GM12878 (cell line): Measurements from ENCODE around the gene ABCB8. TPM values are rescaled to one million over a fixed set of nuclear protein-coding genes. Genes with fewer than 3 reads are reported as not detected.
A peak's percentile ranks its signal among the peaks of the same experiment; 100 is the strongest.

Source experiments
- BHLHE40 ChIP-seq, 2 experiments: fragments of 450-650 bp in 1 of 2; IDR thresholded peaks; 2 replicates each; pipeline ENCODE4 v1.6.1; 2011 to 2017; ENCODE audit warnings: low read depth in 2 of 2, borderline replicate concordance in 1 of 2, improper control_type of control experiment in 1 of 2, low read length in 1 of 2, mild to moderate bottlenecking in 1 of 2
- HDAC2 ChIP-seq: fragments of 200-600 bp; sonication (generic); IDR thresholded peaks from 2 replicates; pipeline ENCODE4 v1.6.1; 2017
- IKZF2 ChIP-seq, 2 experiments: fragments of 450-650 bp; IDR thresholded peaks; 2 replicates each; pipeline ENCODE4 v1.6.1; 2017; ENCODE audit warnings: mild to moderate bottlenecking in 2 of 2, moderate library complexity in 2 of 2
- LARP7 ChIP-seq: fragments of 450-650 bp; IDR thresholded peaks from 2 replicates; pipeline ENCODE4 v1.6.1; 2017; ENCODE audit warnings: mild to moderate bottlenecking
- NFYB ChIP-seq: IDR thresholded peaks from 2 replicates; pipeline ENCODE4 v1.6.1; 2011; ENCODE audit warnings: low read depth, mild to moderate bottlenecking, low read length, improper control_type of control experiment, moderate library complexity; ENCODE audit not compliant: insufficient read depth
- YY1 ChIP-seq: IDR thresholded peaks from 2 replicates; pipeline ENCODE4 v1.6.1; 2011; ENCODE audit warnings: low read depth, mild to moderate bottlenecking, low read length
- polyA plus RNA-seq, 11 experiments: library from polyadenylated mRNA; depleted of rRNA in 4 of 11; unstranded in 6 of 11; stranded (reverse) in 5 of 11; fragments of >200 nt; fragmentation: Nextera tagmentation in 4 of 11; fragmentation: Illumina TruSeq in 1 of 11; extraction: Ambion mirVana in 4 of 11; extraction: Trizol in 1 of 11; gene quantifications; 1 replicate in 1 of 11; 2 replicates in 10 of 11; pipeline versions ENCODE4 v1.2.1 to v1.2.3, GENCODE V29; 2011 to 2016; ENCODE audit warnings: inconsistent platforms in 2 of 11, missing spikeins in 2 of 11, low read depth in 1 of 11
- total RNA-seq, 4 experiments: library from RNA; depleted of rRNA in 3 of 4; stranded (reverse); fragments of >200 nt in 3 of 4; fragmentation: Illumina TruSeq in 1 of 4; extraction: Trizol in 1 of 4; gene quantifications; 2 replicates each; pipeline versions ENCODE4 v1.2.1 to v1.2.3, GENCODE V29; 2013 to 2021
- TF ChIP-seq, protein P1 (sequence below): fragments of 450-650 bp; IDR thresholded peaks from 2 replicates; pipeline ENCODE4 v1.6.1; 2017; ENCODE audit warnings: mild to moderate bottlenecking
- TF ChIP-seq, protein P2 (sequence below): fragments of 450-650 bp; formaldehyde crosslinking; IDR thresholded peaks from 2 replicates; pipeline ENCODE4 v1.4.0; 2022; ENCODE audit warnings: mild to moderate bottlenecking, moderate library complexity
- TF ChIP-seq, protein P3 (sequence below): fragments of 450-650 bp; IDR thresholded peaks from 2 replicates; pipeline ENCODE4 v1.6.1; 2017; ENCODE audit warnings: mild to moderate bottlenecking, moderate library complexity
- TF ChIP-seq, protein P4 (sequence below): fragments of 450-650 bp; IDR thresholded peaks from 2 replicates; pipeline ENCODE4 v1.6.1; 2017; ENCODE audit warnings: low read depth, mild to moderate bottlenecking, moderate library complexity

ABCB8 gene
- total and polyA plus RNA-seq, 10 of the 15 experiments (the other 5 are each of a cell fraction or from before 2014, with no cell fraction given) = 0.77 to 34.8 (median 18.9) TPM

DNA sequence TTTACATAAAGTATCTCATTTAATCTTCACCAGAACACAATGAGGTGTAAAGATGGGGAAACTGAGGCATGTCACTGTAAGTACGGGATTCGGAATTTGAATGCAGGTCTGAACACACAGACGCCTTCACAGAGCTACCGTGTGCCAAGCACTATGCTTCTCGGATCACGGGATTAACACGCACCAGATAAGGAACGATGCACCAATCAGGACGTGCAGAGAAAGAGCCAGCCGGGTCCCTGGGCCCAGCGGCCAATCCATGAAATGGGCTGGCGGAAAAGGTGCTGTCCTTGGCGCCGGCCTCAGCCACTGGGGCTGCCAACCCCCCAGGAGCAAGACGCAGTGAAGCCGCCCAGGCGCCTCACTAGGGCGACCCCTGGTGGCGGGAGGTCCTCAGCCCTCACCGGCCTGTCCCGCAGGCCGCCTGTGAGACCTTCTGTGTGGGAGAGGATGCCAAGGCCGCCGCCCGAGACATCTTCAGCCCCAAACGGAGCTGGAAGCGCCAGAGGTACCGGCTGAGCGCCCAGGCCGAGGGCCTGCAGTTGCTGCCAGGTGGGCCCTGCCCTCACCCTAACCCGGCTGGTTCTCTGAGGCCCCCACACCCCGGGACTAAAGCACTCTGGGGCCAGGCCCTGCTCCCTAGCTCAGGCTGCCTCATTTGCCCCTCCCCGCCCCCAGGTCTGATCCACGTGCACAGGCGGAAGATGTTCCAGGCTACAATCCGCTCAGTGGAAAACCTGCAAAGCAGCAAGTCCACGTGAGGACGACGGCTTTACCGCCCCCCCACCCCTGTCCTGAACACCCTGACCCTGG, 19.5 kb upstream of the ABCB8 start (continued):
- TF ChIP-seq, protein P1, sequence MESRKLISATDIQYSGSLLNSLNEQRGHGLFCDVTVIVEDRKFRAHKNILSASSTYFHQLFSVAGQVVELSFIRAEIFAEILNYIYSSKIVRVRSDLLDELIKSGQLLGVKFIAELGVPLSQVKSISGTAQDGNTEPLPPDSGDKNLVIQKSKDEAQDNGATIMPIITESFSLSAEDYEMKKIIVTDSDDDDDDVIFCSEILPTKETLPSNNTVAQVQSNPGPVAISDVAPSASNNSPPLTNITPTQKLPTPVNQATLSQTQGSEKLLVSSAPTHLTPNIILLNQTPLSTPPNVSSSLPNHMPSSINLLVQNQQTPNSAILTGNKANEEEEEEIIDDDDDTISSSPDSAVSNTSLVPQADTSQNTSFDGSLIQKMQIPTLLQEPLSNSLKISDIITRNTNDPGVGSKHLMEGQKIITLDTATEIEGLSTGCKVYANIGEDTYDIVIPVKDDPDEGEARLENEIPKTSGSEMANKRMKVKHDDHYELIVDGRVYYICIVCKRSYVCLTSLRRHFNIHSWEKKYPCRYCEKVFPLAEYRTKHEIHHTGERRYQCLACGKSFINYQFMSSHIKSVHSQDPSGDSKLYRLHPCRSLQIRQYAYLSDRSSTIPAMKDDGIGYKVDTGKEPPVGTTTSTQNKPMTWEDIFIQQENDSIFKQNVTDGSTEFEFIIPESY = no peak
- TF ChIP-seq, protein P2, sequence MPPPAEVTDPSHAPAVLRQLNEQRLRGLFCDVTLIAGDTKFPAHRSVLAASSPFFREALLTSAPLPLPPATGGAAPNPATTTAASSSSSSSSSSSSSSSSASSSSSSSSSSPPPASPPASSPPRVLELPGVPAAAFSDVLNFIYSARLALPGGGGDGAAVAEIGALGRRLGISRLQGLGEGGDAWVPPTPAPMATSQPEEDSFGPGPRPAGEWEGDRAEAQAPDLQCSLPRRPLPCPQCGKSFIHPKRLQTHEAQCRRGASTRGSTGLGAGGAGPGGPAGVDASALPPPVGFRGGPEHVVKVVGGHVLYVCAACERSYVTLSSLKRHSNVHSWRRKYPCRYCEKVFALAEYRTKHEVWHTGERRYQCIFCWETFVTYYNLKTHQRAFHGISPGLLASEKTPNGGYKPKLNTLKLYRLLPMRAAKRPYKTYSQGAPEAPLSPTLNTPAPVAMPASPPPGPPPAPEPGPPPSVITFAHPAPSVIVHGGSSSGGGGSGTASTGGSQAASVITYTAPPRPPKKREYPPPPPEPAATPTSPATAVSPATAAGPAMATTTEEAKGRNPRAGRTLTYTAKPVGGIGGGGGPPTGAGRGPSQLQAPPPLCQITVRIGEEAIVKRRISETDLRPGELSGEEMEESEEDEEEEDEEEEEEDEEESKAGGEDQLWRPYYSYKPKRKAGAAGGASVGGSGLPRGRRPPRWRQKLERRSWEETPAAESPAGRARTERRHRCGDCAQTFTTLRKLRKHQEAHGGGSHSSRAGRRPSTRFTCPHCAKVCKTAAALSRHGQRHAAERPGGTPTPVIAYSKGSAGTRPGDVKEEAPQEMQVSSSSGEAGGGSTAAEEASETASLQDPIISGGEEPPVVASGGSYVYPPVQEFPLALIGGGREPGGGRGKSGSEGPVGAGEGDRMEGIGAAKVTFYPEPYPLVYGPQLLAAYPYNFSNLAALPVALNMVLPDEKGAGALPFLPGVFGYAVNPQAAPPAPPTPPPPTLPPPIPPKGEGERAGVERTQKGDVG (CRISPR knock-in tag) = no peak
- TF ChIP-seq BHLHE40 (IDR thresholded peaks at IDR 0.05; ENCODE audit: borderline replicate concordance in 1 of 2, low read depth in 2 of 2, low read length in 1 of 2) (peak; percentile 7 to 83; a peak in 2 of 4 replicates), HDAC2 (no peak), LARP7 (peak; percentile 64), IKZF2 (IDR thresholded peaks at IDR 0.05) (peak in 1 of 2 experiments; percentile 25; a peak in 1 of 4 replicates), NFYB (peak; percentile 61; the same call in 1 of the 2 replicates), YY1 (peak; percentile 43; the same call in 1 of the 2 replicates)
- TF ChIP-seq, protein P3, sequence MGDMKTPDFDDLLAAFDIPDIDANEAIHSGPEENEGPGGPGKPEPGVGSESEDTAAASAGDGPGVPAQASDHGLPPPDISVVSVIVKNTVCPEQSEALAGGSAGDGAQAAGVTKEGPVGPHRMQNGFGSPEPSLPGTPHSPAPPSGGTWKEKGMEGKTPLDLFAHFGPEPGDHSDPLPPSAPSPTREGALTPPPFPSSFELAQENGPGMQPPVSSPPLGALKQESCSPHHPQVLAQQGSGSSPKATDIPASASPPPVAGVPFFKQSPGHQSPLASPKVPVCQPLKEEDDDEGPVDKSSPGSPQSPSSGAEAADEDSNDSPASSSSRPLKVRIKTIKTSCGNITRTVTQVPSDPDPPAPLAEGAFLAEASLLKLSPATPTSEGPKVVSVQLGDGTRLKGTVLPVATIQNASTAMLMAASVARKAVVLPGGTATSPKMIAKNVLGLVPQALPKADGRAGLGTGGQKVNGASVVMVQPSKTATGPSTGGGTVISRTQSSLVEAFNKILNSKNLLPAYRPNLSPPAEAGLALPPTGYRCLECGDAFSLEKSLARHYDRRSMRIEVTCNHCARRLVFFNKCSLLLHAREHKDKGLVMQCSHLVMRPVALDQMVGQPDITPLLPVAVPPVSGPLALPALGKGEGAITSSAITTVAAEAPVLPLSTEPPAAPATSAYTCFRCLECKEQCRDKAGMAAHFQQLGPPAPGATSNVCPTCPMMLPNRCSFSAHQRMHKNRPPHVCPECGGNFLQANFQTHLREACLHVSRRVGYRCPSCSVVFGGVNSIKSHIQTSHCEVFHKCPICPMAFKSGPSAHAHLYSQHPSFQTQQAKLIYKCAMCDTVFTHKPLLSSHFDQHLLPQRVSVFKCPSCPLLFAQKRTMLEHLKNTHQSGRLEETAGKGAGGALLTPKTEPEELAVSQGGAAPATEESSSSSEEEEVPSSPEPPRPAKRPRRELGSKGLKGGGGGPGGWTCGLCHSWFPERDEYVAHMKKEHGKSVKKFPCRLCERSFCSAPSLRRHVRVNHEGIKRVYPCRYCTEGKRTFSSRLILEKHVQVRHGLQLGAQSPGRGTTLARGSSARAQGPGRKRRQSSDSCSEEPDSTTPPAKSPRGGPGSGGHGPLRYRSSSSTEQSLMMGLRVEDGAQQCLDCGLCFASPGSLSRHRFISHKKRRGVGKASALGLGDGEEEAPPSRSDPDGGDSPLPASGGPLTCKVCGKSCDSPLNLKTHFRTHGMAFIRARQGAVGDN = 0 out of 2 replicates have a peak, but pooled peaks have one; percentile 58
- TF ChIP-seq, protein P4, sequence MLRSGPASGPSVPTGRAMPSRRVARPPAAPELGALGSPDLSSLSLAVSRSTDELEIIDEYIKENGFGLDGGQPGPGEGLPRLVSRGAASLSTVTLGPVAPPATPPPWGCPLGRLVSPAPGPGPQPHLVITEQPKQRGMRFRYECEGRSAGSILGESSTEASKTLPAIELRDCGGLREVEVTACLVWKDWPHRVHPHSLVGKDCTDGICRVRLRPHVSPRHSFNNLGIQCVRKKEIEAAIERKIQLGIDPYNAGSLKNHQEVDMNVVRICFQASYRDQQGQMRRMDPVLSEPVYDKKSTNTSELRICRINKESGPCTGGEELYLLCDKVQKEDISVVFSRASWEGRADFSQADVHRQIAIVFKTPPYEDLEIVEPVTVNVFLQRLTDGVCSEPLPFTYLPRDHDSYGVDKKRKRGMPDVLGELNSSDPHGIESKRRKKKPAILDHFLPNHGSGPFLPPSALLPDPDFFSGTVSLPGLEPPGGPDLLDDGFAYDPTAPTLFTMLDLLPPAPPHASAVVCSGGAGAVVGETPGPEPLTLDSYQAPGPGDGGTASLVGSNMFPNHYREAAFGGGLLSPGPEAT = no peak
